GM23338 (cell line): ENCODE results near the gene IL12RB1. TPM values are rescaled to one million over a fixed set of nuclear protein-coding genes. Genes with fewer than 3 reads are reported as not detected.

Experiments used
- ATAC-seq: fragments of 200-7000 bp; cut with Tn5 transposase; 3 replicates; pipeline ENCODE4 v1.9.1; 2020
- DNase-seq: peaks from one replicate; pipeline ENCODE4 v3.0.0-alpha.2; 2015; ENCODE audit warnings: low spot score
- H2AFZ ChIP-seq: fragments of 200-600 bp; sonication (generic); 2 replicates; pipeline ENCODE4 v1.8.0; 2016; ENCODE audit warnings: antibody characterized with exemption, mild to moderate bottlenecking, moderate library complexity
- H3F3A ChIP-seq: fragments of 200-600 bp; sonication (generic); replicated peaks from 2 replicates; pipeline ENCODE4 v1.8.0; 2017; ENCODE audit warnings: antibody characterized with exemption, mixed run types, low read depth
- H3K27ac ChIP-seq: fragments of 200-600 bp; sonication (generic); 2 replicates; pipeline ENCODE4 v1.6.1; 2016; ENCODE audit warnings: low read depth
- H3K27me3 ChIP-seq: fragments of 200-600 bp; sonication (generic); 2 replicates; pipeline ENCODE4 v1.8.0; 2016; ENCODE audit warnings: mild to moderate bottlenecking, mixed run types, moderate library complexity; ENCODE audit not compliant: insufficient read depth
- H3K36me3 ChIP-seq: fragments of 200-600 bp; sonication (generic); 2 replicates; pipeline ENCODE4 v1.8.0; 2016; ENCODE audit warnings: mild to moderate bottlenecking; ENCODE audit not compliant: insufficient read depth
- H3K4me1 ChIP-seq: fragments of 200-600 bp; sonication (generic); 2 replicates; pipeline ENCODE4 v1.8.0; 2016; ENCODE audit warnings: mild to moderate bottlenecking, moderate library complexity; ENCODE audit not compliant: insufficient read depth
- H3K4me2 ChIP-seq: fragments of 200-600 bp; sonication (generic); 2 replicates; pipeline ENCODE4 v1.7.1; 2017; ENCODE audit warnings: mixed run types
- H3K4me3 ChIP-seq: fragments of 200-600 bp; sonication (generic); 2 replicates; pipeline ENCODE4 v1.6.1; 2016; ENCODE audit warnings: mixed run types
- H3K79me2 ChIP-seq: fragments of 200-600 bp; sonication (generic); replicated peaks from 2 replicates; pipeline ENCODE4 v1.8.0; 2017; ENCODE audit warnings: mild to moderate bottlenecking; ENCODE audit not compliant: insufficient read depth
- H3K9me2 ChIP-seq: fragments of 200-600 bp; sonication (generic); 2 replicates; pipeline ENCODE4 v1.8.0; 2017; ENCODE audit not compliant: insufficient read depth
- H4K20me1 ChIP-seq: fragments of 200-600 bp; sonication (generic); replicated peaks from 2 replicates; pipeline ENCODE4 v1.8.0; 2017; ENCODE audit warnings: mild to moderate bottlenecking; ENCODE audit not compliant: insufficient read depth
- H3K27ac Mint-ChIP-seq: 2 replicates; pipeline ENCODE4 v1.8.0; 2020; ENCODE audit warnings: inconsistent platforms, mild to moderate bottlenecking, moderate library complexity, mixed read lengths
- H3K27me3 Mint-ChIP-seq: 3 replicates; pipeline ENCODE4 v1.8.0; 2022; ENCODE audit warnings: low read depth, mild to moderate bottlenecking, moderate library complexity, mixed read lengths, inconsistent platforms; ENCODE audit not compliant: insufficient read depth, poor library complexity
- H3K36me3 Mint-ChIP-seq: 3 replicates; pipeline ENCODE4 v1.8.0; 2021; ENCODE audit warnings: low read depth, mild to moderate bottlenecking, inconsistent platforms, moderate library complexity, mixed read lengths
- H3K4me1 Mint-ChIP-seq: 3 replicates; pipeline ENCODE4 v1.8.0; 2020; ENCODE audit warnings: mild to moderate bottlenecking, inconsistent platforms, mixed read lengths
- H3K4me3 Mint-ChIP-seq: 3 replicates; pipeline ENCODE4 v1.8.0; 2021; ENCODE audit warnings: moderate library complexity, mild to moderate bottlenecking, inconsistent platforms, mixed read lengths
- H3K9me3 Mint-ChIP-seq: 3 replicates; pipeline ENCODE4 v1.8.0; 2020; ENCODE audit warnings: moderate library complexity, mild to moderate bottlenecking, inconsistent platforms, mixed read lengths
- CREB1 ChIP-seq: fragments of 250-450 bp; sonication (Bioruptor Pico); IDR thresholded peaks from 2 replicates; pipeline ENCODE4 v1.5.0; 2020; ENCODE audit warnings: low read depth, mild to moderate bottlenecking, moderate library complexity
- ETS1 ChIP-seq: IDR thresholded peaks from 2 replicates; pipeline ENCODE4 v1.6.1; 2016; ENCODE audit warnings: antibody characterized with exemption
- EZH2 ChIP-seq: fragments of 200-600 bp; sonication (generic); IDR thresholded peaks from one replicate; pipeline ENCODE4 v1.8.0; 2017; ENCODE audit warnings: antibody characterized with exemption, mild to moderate bottlenecking, low read depth; ENCODE audit not compliant: unreplicated experiment
- EZH2phosphoT487 ChIP-seq: fragments of 200-600 bp; sonication (generic); IDR thresholded peaks from one replicate; pipeline ENCODE4 v1.8.1; 2018; ENCODE audit warnings: antibody characterized with exemption; ENCODE audit not compliant: unreplicated experiment
- JUNB ChIP-seq: IDR thresholded peaks from one replicate; pipeline ENCODE4 v1.6.1; 2016; ENCODE audit warnings: antibody characterized with exemption; ENCODE audit not compliant: unreplicated experiment
- NANOG ChIP-seq: IDR thresholded peaks from 2 replicates; pipeline ENCODE4 v1.6.1; 2016; ENCODE audit warnings: antibody characterized with exemption, borderline replicate concordance
- POLR2AphosphoS5 ChIP-seq: IDR thresholded peaks from 2 replicates; pipeline ENCODE4 v1.6.1; 2016; ENCODE audit warnings: antibody characterized with exemption, low read depth
- REST ChIP-seq: IDR thresholded peaks from one replicate; pipeline ENCODE4 v1.6.1; 2018; ENCODE audit warnings: antibody characterized with exemption; ENCODE audit not compliant: unreplicated experiment
- STAT1 ChIP-seq: IDR thresholded peaks from one replicate; pipeline ENCODE4 v1.6.1; 2016; ENCODE audit warnings: antibody characterized with exemption; ENCODE audit not compliant: unreplicated experiment
- ZNF114 ChIP-seq: fragments of 250-450 bp; sonication (Bioruptor Pico); IDR thresholded peaks from 2 replicates; pipeline ENCODE4 v1.5.0; 2020; ENCODE audit warnings: mild to moderate bottlenecking, moderate library complexity
- ZNF331 ChIP-seq: fragments of 250-450 bp; sonication (Bioruptor Pico); IDR thresholded peaks from 2 replicates; pipeline ENCODE4 v1.5.0; 2020; ENCODE audit warnings: low read depth, mild to moderate bottlenecking, moderate library complexity
- polyA plus RNA-seq: library from polyadenylated mRNA; unstranded; fragments of >200 nt; fragmentation: Nextera tagmentation; extraction: Ambion mirVana; gene quantifications from 2 replicates; pipeline ENCODE4 v1.2.1, GENCODE V29; 2016
- total RNA-seq: library from RNA; depleted of rRNA; stranded (reverse); fragments of >200 nt; shearing (Covaris generic); gene quantifications from 2 replicates; pipeline ENCODE4 v1.2.3, GENCODE V29; 2014
- TF ChIP-seq, protein P1 (sequence below), 2 experiments: fragments of 200-600 bp in 1 of 2; sonication (generic) in 1 of 2; conservative IDR thresholded peaks; 2 replicates each; pipeline versions ENCODE4 v1.5.1 to v1.6.1; 2016 to 2017; ENCODE audit warnings: antibody characterized with exemption in 2 of 2, low read depth in 2 of 2, mild to moderate bottlenecking in 2 of 2, moderate library complexity in 1 of 2
- TF ChIP-seq, protein P2 (sequence below): fragments of 250-450 bp; sonication (Bioruptor Pico); IDR thresholded peaks from 2 replicates; pipeline ENCODE4 v1.5.0; 2020; ENCODE audit warnings: mild to moderate bottlenecking, moderate library complexity

Gene IL12RB1
- total and polyA plus RNA-seq, 2 experiments from 2014 or later = not detected

- TF ChIP-seq JUNB (no peak), CREB1 (CRISPR knock-in tag) (no peak), NANOG (no peak), STAT1 (no peak)
Observed at GRCh38 chr19:18126097-18126496, 39.4 kb upstream of the IL12RB1 start (continued).

- ATAC-seq (no peak), DNase-seq (no peak)
- no peak overlapping the region; the same call in 1 of the 2 replicates for H3K27ac Mint-ChIP-seq
- no peak overlapping the region for H3K4me3 ChIP-seq
- no peaks in the 10 kb centered on the region for H3K9me2 ChIP-seq
- H3K4me1 Mint-ChIP-seq = peaks cover 14% of the 10 kb centered on the region
- no peak overlapping the region for H3K4me3 Mint-ChIP-seq
- no peaks in the 10 kb centered on the region for H3K27me3 ChIP-seq
- H3K36me3 ChIP-seq = no peaks in the 10 kb centered on the region; the same call in 1 of the 2 replicates
- peaks cover 7% of the 10 kb centered on the region for H3K79me2 ChIP-seq
- TF ChIP-seq ETS1 = no peak
- no peak for TF ChIP-seq REST
- TF ChIP-seq JUNB = no peak
- no peak for TF ChIP-seq CREB1 (CRISPR knock-in tag)
- no peak for TF ChIP-seq EZH2phosphoT487
- no peak for TF ChIP-seq NANOG
- no peak for TF ChIP-seq POLR2AphosphoS5
- TF ChIP-seq EZH2 = no peak
- TF ChIP-seq ZNF114 (CRISPR knock-in tag) = no peak
- TF ChIP-seq, protein P1, sequence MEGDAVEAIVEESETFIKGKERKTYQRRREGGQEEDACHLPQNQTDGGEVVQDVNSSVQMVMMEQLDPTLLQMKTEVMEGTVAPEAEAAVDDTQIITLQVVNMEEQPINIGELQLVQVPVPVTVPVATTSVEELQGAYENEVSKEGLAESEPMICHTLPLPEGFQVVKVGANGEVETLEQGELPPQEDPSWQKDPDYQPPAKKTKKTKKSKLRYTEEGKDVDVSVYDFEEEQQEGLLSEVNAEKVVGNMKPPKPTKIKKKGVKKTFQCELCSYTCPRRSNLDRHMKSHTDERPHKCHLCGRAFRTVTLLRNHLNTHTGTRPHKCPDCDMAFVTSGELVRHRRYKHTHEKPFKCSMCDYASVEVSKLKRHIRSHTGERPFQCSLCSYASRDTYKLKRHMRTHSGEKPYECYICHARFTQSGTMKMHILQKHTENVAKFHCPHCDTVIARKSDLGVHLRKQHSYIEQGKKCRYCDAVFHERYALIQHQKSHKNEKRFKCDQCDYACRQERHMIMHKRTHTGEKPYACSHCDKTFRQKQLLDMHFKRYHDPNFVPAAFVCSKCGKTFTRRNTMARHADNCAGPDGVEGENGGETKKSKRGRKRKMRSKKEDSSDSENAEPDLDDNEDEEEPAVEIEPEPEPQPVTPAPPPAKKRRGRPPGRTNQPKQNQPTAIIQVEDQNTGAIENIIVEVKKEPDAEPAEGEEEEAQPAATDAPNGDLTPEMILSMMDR (conservative IDR thresholded peaks at IDR 0.05; ENCODE audit: low read depth in 2 of 2) = no peak
- no peak for TF ChIP-seq ZNF331 (CRISPR knock-in tag)
- TF ChIP-seq STAT1 = no peak
- TF ChIP-seq, protein P2, sequence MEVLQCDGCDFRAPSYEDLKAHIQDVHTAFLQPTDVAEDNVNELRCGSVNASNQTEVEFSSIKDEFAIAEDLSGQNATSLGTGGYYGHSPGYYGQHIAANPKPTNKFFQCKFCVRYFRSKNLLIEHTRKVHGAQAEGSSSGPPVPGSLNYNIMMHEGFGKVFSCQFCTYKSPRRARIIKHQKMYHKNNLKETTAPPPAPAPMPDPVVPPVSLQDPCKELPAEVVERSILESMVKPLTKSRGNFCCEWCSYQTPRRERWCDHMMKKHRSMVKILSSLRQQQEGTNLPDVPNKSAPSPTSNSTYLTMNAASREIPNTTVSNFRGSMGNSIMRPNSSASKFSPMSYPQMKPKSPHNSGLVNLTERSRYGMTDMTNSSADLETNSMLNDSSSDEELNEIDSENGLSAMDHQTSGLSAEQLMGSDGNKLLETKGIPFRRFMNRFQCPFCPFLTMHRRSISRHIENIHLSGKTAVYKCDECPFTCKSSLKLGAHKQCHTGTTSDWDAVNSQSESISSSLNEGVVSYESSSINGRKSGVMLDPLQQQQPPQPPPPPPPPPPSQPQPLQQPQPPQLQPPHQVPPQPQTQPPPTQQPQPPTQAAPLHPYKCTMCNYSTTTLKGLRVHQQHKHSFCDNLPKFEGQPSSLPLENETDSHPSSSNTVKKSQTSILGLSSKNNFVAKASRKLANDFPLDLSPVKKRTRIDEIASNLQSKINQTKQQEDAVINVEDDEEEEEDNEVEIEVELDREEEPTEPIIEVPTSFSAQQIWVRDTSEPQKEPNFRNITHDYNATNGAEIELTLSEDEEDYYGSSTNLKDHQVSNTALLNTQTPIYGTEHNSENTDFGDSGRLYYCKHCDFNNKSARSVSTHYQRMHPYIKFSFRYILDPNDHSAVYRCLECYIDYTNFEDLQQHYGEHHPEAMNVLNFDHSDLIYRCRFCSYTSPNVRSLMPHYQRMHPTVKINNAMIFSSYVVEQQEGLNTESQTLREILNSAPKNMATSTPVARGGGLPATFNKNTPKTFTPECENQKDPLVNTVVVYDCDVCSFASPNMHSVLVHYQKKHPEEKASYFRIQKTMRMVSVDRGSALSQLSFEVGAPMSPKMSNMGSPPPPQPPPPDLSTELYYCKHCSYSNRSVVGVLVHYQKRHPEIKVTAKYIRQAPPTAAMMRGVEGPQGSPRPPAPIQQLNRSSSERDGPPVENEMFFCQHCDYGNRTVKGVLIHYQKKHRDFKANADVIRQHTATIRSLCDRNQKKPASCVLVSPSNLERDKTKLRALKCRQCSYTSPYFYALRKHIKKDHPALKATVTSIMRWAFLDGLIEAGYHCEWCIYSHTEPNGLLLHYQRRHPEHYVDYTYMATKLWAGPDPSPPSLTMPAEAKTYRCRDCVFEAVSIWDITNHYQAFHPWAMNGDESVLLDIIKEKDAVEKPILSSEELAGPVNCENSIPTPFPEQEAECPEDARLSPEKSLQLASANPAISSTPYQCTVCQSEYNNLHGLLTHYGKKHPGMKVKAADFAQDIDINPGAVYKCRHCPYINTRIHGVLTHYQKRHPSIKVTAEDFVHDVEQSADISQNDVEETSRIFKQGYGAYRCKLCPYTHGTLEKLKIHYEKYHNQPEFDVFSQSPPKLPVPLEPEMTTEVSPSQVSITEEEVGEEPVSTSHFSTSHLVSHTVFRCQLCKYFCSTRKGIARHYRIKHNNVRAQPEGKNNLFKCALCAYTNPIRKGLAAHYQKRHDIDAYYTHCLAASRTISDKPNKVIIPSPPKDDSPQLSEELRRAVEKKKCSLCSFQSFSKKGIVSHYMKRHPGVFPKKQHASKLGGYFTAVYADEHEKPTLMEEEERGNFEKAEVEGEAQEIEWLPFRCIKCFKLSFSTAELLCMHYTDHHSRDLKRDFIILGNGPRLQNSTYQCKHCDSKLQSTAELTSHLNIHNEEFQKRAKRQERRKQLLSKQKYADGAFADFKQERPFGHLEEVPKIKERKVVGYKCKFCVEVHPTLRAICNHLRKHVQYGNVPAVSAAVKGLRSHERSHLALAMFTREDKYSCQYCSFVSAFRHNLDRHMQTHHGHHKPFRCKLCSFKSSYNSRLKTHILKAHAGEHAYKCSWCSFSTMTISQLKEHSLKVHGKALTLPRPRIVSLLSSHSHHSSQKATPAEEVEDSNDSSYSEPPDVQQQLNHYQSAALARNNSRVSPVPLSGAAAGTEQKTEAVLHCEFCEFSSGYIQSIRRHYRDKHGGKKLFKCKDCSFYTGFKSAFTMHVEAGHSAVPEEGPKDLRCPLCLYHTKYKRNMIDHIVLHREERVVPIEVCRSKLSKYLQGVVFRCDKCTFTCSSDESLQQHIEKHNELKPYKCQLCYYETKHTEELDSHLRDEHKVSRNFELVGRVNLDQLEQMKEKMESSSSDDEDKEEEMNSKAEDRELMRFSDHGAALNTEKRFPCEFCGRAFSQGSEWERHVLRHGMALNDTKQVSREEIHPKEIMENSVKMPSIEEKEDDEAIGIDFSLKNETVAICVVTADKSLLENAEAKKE (CRISPR knock-in tag) = no peak
- no peaks in the 10 kb centered on the region for H3F3A ChIP-seq
- H3K36me3 Mint-ChIP-seq = peaks cover 16% of the 10 kb centered on the region
- peaks cover 7% of the 10 kb centered on the region; the same call in 1 of the 2 replicates for H4K20me1 ChIP-seq
- no peaks in the 10 kb centered on the region for H3K9me3 Mint-ChIP-seq
- H3K27ac ChIP-seq = no peak overlapping the region
- H2AFZ ChIP-seq = no peak overlapping the region
- H3K4me2 ChIP-seq = no peak overlapping the region
- peaks cover 3% of the 10 kb centered on the region; the same call in 1 of the 2 replicates for H3K4me1 ChIP-seq
- H3K27me3 Mint-ChIP-seq = peaks cover 6% of the 10 kb centered on the region
Observed at GRCh38 chr19:18123819-18124218, 37.1 kb upstream of the IL12RB1 start.
